GM19438 (cell line): ENCODE data around the gene DNAJC7.

Experiments used
- ATAC-seq: cut with Tn5 transposase; IDR thresholded peaks from one replicate; pipeline ENCODE4 v1.9.1; 2021; ENCODE audit warnings: low read depth; ENCODE audit not compliant: unreplicated experiment

The DNAJC7 gene

DNA sequence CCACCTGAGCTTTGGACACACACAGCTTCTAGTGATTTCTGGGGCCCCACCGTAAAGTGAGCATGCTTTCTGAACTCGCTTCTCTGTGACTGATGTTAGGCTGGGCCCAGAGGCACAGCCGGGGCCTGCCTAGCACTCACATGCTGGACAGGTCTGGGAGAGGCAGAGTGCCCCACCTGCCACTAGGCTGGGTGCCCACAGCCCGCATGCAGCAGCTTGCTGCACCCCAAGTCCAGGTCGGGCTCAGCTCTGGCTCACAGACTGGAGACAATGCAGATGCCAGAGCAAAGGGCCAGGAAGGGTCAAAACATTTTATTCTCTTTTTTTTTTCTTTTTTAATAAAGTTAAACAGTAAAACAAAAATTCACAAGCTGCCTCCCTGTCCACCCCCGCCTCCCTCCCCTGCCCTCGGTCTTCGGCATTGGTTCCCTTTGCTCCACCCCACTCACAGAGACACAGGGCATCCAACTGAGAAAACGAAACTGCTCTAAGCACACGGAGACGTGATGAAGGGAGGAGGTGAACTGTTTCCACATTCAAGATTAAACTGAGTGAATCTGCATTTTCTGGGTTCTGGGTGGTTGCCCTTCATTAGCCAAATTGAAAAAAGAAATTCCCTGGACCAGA lies 41.0 kb downstream of the DNAJC7 start:
- no peak for ATAC-seq

- no peak for ATAC-seq
Observed at GRCh38 chr17:41975099-41976083, 41.8 kb downstream of the DNAJC7 start.

DNA sequence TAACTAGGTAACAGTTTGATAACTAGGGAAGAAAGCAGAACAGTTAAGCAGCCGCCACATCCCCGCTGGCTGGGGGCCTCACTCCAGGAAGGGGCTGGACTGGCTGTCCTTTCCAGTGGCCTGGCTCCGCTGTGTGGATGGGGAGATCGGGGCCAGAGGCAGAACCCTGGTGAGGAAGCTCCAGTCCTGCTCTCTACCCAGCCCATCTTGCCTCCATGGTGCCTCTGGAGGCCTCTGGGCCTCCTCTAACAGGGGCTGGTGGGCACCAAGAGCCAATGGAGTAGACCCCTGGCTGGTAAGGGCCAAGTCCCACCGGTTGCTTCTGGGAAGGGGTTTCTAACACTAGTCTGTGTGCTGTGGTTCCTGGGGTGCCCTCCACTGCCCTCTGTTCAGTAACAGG lies 42.6 kb downstream of the DNAJC7 start:
- no peak for ATAC-seq

- no peak for ATAC-seq
Observed at GRCh38 chr17:41974031-41974430, 43.2 kb downstream of the DNAJC7 start.

GRCh38 chr17:41973408-41973811 lies 43.8 kb downstream of the DNAJC7 start:
- no peak for ATAC-seq

- no peak for ATAC-seq
Observed at GRCh38 chr17:41972571-41973407, 44.5 kb downstream of the DNAJC7 start.

DNA sequence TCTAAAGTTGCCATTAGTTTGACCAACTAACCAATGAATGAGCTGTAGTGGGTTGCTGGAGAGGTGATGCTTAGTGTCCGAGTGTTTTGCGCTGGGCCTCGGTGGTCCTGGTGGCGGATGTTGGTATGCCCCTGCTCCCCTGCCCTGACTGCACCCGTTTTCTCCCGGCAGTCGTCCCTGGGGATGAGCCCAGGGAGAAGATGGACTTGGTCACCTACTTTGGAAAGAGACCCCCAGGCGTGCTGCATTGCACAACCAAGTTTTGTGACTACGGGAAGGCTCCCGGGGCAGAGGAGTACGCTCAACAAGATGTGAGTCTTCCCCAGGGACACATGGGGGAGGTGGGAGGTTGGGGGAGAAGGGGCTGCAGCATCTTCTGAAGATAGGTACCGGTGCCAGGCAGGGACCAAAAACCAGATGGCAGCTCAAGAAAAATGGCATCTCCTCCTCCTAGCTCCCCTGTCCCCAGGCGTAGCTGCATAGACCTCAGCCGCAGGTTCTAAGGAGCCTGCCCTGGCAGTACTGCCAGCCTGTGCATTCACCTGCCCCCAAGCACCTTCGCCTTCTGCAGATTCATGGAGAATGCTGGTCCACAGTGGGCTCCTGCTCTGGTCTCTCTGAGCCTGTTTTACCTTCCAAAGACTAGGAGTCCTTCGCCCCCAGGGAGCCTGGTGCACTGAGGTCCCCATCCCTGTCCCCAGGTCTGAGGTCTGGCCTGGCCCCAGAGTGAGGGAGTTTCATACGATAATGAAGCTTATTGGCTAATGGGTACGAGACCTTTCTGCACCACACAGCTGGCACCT lies 45.3 kb downstream of the DNAJC7 start:
- ATAC-seq: no peak

GRCh38 chr17:41970901-41971331 lies 46.3 kb downstream of the DNAJC7 start:
- no peak for ATAC-seq

DNA sequence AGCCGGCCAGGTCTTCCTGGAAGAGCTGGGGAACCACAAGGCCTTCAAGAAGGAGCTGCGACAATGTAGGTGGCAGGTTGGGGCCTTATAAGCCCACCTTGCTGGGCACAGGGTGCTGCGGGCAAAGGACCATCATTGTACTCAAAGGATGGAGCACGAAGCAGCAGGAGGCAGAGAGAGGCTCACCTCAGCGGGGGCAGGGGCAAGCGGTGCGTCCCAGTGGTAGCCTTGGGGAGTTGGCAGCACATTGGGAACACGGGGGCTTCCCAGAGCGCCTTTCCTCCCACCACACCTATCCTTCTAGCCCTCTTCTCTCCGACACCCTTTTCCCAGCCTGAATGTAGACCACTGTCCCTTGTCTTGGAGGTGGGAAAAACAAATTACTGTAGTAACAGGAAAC lies 48.6 kb downstream of the DNAJC7 start:
- ATAC-seq: no peak

GRCh38 chr17:41967921-41968578 lies 49.2 kb downstream of the DNAJC7 start:
- no peak for ATAC-seq

DNA sequence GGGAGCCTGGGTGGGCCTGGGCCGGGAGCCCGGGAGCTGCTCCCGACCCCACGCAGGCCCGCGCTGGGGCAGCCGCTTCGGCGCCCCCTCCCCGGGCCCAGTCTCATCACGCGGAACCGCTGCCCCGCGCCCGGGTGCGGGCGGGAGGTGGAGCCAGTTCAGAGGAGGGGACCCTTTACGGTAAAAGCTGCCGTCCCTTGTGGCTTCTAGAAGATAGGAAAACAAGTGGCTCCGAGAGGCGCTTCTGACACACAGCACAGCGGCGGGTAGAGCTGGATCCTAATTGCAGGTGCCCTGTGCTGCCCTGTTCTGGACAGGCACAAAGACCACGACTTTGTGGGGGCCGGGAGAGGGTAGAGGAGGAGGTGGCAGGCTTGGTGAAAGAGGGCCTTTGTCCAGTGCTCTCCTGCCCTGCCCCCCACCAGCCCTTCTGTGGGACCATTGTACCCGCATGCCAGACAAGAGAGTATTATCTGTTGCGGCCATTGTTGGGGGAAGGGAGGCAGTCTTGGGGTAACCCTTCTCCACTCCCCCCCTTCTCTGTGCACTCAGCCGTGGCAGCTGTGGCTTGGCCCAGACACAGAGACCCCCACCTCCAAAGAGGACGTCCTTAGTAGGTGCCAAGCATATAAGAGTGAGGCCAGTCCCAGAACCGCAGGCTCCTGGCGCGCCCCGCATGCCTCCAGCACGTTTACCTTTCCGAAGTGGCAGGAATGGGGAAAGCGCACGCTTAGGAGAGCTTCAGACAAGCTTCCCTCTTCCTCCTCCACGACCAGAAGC lies 49.9 kb downstream of the DNAJC7 start:
- peak; percentile 14 for ATAC-seq

DNA sequence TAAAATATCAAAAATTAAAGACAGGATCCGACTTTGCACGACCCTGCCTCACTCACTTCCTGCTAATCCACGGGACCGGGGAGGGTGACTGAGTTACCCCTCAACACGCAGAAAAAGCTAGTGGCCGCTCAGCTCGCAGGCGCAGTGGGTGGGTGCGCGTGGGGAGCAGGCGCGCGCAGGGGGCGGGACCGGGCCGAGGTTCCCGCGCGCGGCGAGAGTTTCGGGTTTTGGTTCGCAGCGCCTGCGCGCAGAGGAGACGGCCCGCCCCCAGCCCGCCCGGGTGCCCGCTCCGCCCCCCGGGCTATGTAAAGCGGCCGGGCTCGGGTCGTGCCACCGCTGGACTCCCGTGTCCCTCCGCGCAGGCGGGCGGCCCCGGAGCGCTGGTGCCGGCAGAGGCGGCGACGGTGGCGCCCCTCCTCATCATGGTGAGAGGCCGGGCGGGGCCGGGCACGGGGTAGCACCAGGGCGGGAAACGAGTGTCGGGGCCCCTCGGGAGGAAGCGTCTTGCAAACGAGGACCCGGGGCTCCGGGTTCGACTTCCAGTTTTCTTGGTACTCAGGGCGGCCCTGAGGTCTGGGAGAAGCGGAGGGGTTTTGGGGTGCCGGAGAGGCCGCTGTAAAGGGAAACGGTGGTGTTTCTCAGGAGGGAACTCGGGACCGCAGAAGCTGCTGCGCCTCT lies 50.6 kb downstream of the DNAJC7 start, which contains the start of gene CNP:
CNP (plus strand) TSS at position 333 of the 678 bp plus-strand sequence; CDS start at position 423, 90 bp downstream.
- ATAC-seq: peak; percentile 64

DNA sequence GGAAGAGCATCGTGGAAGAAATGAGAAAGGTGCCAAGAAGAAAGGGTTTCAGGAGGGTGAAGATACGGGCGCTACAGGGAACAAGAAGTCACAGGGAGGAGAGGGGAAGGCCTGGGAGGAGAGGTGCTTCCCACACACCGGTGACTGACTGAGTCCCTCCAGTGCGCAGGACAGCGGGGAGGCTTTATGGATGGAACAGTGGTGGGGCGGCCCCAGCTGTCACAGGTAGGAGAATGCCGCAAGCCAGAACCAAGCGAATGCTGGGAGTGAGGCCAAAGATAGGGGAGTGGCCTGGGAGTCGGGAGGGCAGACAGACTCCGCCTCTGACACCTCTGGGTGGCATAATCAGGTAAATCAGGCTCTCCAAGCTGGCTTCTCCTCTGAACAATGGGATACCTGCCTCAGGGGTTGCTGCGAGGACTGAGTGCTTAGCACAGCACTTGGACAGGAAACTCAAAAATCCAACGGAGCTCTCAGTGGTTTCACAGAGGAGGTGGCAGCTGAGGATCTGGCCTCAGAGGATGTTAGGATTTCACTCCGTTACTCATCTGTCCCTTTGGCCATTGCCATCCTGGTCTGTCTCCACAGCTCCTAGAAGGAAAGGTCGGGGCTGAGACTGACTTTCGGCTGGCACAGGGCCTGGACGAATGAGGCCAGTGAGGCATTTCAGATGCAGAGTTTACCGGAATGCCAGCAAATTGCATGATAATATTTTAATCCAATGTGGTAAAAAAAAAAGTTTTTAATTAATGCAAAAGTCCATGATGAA lies 51.4 kb downstream of the DNAJC7 start:
- no peak for ATAC-seq

DNA sequence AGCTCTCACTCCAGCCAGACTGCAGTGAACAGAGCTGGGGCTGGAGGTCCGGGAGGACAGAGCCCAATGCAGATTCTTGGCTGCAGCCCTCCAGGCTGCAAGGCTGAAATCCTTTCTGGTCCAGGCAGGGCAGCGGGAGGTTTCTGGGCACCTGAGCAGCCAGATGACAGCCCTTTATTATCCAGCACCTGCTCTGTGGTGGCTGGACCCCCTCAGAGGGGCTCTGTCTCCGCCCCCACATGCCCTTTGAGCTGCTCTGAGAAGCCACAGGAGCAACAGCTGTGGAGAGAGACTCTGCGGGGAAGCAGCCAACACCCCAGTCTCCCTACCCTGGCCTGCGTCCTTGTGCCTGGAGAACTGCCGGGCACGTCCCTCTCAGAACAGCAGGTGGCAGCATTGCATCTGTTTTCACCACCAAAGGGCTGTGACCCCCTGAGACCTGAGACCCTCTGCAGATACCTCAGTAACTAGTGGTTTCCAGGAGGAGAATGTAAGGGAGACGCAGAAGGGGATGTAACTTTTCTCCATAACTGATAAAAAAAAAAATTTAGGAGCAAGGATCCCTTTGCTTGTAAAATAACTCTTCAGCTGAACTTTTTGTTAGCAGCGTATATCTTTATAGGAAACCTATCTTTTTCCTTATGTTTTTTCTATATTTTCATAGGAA lies 54.3 kb downstream of the DNAJC7 start:
- ATAC-seq: no peak

GRCh38 chr17:41962111-41962510 lies 55.1 kb downstream of the DNAJC7 start:
- no peak for ATAC-seq

DNA sequence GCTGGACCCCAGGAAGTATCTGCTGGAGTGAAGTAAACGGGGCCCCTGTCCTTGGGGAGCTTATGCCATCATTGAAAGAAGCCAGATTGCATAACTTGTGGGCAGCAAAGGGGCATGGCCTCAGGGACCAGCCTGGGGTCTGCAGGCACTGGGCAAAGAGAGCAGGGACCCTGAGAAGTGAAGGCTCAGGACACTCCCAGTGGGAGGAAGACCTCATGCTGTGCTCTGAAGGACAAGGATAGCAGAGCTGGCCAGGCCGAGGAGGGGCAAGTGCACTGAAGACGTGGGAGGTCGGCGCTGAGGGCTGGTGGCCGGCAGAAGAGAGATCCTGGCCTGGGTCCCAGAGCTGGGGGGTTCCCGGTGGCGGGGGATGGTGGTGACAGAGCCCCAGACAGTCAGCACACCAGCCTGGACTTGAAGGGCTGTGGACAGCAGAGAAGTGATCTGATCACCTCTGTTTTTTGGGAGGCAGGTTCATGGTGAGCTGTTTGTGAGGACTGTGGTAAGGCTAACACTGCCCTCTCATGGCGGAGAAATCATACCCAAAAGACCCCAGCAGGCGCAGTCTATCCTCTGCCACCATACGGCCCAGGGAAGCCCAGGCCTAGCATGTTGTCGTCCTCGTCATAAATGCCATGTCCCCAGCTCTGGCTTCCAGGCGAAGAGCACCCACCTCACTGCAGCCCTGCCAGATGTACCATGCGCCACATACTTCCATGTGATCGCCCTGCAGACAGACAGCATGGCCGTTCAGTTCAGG lies 57.7 kb downstream of the DNAJC7 start:
- no peak for ATAC-seq
